Ovary (tissue), 9 donors: ENCODE results near the gene TESK2. TPM values are rescaled to one million over a fixed set of nuclear protein-coding genes. Genes with fewer than 3 reads are reported as not detected.

Experiments
- DNase-seq, 5 donors: peaks; one replicate each; pipeline ENCODE4 v3.0.0-alpha.2; 2019 to 2020
- H3K27ac ChIP-seq, 2 donors: fragments of 200-600 bp; one replicate each; pipeline versions ENCODE4 v1.5.1 to v1.8.0; 2019 to 2022
- H3K27me3 ChIP-seq: fragments of 200-600 bp; one replicate; pipeline ENCODE4 v1.8.0; 2022
- H3K36me3 ChIP-seq: fragments of 200-600 bp; sonication (generic); one replicate; pipeline ENCODE4 v1.5.1; 2019
- H3K4me1 ChIP-seq: one replicate; pipeline ENCODE4 v1.8.1; 2013; ENCODE audit warnings: mild to moderate bottlenecking, moderate library complexity; ENCODE audit not compliant: insufficient read depth
- H3K4me3 ChIP-seq: fragments of 200-600 bp; sonication (generic); one replicate; pipeline ENCODE4 v1.5.1; 2017
- H3K9me3 ChIP-seq, 2 donors: fragments of 200-600 bp in 1 of 2; sonication (generic) in 1 of 2; one replicate each; pipeline versions ENCODE4 v1.5.1 to v1.8.1; 2013 to 2019; ENCODE audit warnings: mild to moderate bottlenecking in 1 of 2, moderate library complexity in 1 of 2
- CTCF ChIP-seq, 3 donors: fragments of 450-650 bp in 2 of 3; fragments of 200-600 bp in 1 of 3; IDR thresholded peaks; one replicate each; pipeline versions ENCODE4 v1.5.1 to v1.8.0; 2016 to 2022; ENCODE audit warnings: antibody characterized with exemption in 3 of 3, mild to moderate bottlenecking in 1 of 3
- EP300 ChIP-seq: sonication (generic); formaldehyde crosslinking; IDR thresholded peaks from one replicate; pipeline ENCODE4 v1.6.1; 2017; ENCODE audit warnings: antibody characterized with exemption
- POLR2A ChIP-seq: fragments of 450-650 bp; IDR thresholded peaks from one replicate; pipeline ENCODE4 v1.6.1; 2017; ENCODE audit warnings: antibody characterized with exemption, mild to moderate bottlenecking, moderate library complexity
- WGBS, 3 donors: extraction: QIAGEN DNeasy Blood & Tissue Kit in 1 of 3; methylation state at CpG; one replicate each; pipeline versions ENCODE4 v1.1.5 to v1.1.7; 2013 to 2017; 5-methylcytosine and 5-hydroxymethylcytosine counted together
- intact Hi-C, 4 donors: fragments of 100-400 bp; cut with DNase I; formaldehyde crosslinking; loops; one replicate each; pipeline versions ENCODE4 v1.11.0 to v1.15.1; 2022 to 2023
- polyA plus RNA-seq, 2 donors: library from polyadenylated mRNA; stranded (reverse); fragments of 200-250 nt in 1 of 2; fragments of 350-450 nt in 1 of 2; fragmentation: Illumina TruSeq in 1 of 2; extraction: RNeasy Lipid Tissue Mini Kit (QIAGEN cat#74804) in 1 of 2; gene quantifications; one replicate each; pipeline ENCODE4 v1.2.3, GENCODE V29; 2013 to 2014
- total RNA-seq, 7 donors: library from RNA; depleted of rRNA in 2 of 7; stranded (reverse); fragments of >200 nt in 2 of 7; fragmentation: NEBNext Ultra II Directional in 3 of 7; extraction: Animal tissue kit (Norgen Biotek cat#: 25700) in 3 of 7; gene quantifications; one replicate each; pipeline versions ENCODE4 v1.1.0 to v1.2.4, GENCODE V29; 2016 to 2023
- donor health status: DM: no; HTN: no; CAD: no; lungs with moderate emphysema.
- donor health status: DM: no; HTN: no; CAD: no.
- donor health status: Bipolar disorder and iron deficiency.
- donor health status: DM: yes; HTN: yes; CAD: no.
- donor health status: DM: no; HTN: no; CAD: no.
- donor health status: DM: yes; HTN: yes; CAD: no.

Gene TESK2
- total and polyA plus RNA-seq, 9 donors, result 6.7 to 12.5 (median 9.7) TPM

GRCh38 chr1:45507195-45507594 is 16.2 kb upstream of the TESK2 start:
- intact Hi-C loops, result loop anchor here in 2 of 4 donors (5.0 to 10.0 kb wide), 2 partner anchors 55 to 58 kb away; no protein-coding TSS in a partner anchor
- Histone ChIP-seq H3K4me1 (no peaks in the 10 kb centered on the region), H3K9me3 (no peaks in the 10 kb centered on the region), H3K27me3 (no peaks in the 10 kb centered on the region), H3K4me3 (no peak overlapping the region), H3K36me3 (no peaks in the 10 kb centered on the region), H3K27ac (no peak overlapping the region)
- no peak for DNase-seq
- TF ChIP-seq EP300 (no peak), POLR2A (no peak), CTCF (IDR thresholded peaks at IDR 0.05) (no peak)
- WGBS, 3 donors, result 92 to 95% (median 92%) methylated on average over 6 of the region's 6 CpGs

- Histone ChIP-seq H3K27me3 (no peaks in the 10 kb centered on the region), H3K27ac (no peak overlapping the region), H3K36me3 (no peaks in the 10 kb centered on the region), H3K4me1 (peaks cover 4% of the 10 kb centered on the region), H3K9me3 (no peaks in the 10 kb centered on the region), H3K4me3 (no peak overlapping the region)
- DNase-seq, result no peak
- intact Hi-C loops, result loop anchor here in 1 of 4 donors (10.0 kb wide), 1 partner anchor 61 kb away; no protein-coding TSS in a partner anchor
- WGBS, 3 donors, result 92 to 94% (median 92%) methylated on average over 14 of the region's 14 CpGs
- no peak for TF ChIP-seq CTCF (IDR thresholded peaks at IDR 0.05)
- no peak for TF ChIP-seq POLR2A
- TF ChIP-seq EP300, result no peak
Observed at GRCh38 chr1:45503462-45504360, 12.7 kb upstream of the TESK2 start.

GRCh38 chr1:45501505-45501859 is 10.5 kb upstream of the TESK2 start:
- no peak overlapping the region for H3K4me3 ChIP-seq
- intact Hi-C loops, result loop anchor here in 1 of 4 donors (10.0 kb wide), 1 partner anchor 63 kb away; no protein-coding TSS in a partner anchor
- peaks cover 4% of the 10 kb centered on the region for H3K4me1 ChIP-seq
- TF ChIP-seq CTCF (IDR thresholded peaks at IDR 0.05) (no peak), EP300 (no peak), POLR2A (no peak)
- DNase-seq, result no peak
- 71 to 80% (median 75%) methylated on average over 2 of the region's 2 CpGs for whole genome bisulfite sequencing, 3 donors
- no peaks in the 10 kb centered on the region for H3K27me3 ChIP-seq
- no peaks in the 10 kb centered on the region for H3K36me3 ChIP-seq
- H3K27ac ChIP-seq, result no peak overlapping the region
- H3K9me3 ChIP-seq, result no peaks in the 10 kb centered on the region

- DNase-seq, result no peak
- peak overlapping the region in 1 of 2 donors; percentile 2 for H3K27ac ChIP-seq
- H3K9me3 ChIP-seq, result no peaks in the 10 kb centered on the region
- H3K4me1 ChIP-seq, result peaks cover 4% of the 10 kb centered on the region
- 0 to 1% (median 1%) methylated on average over 7 of the region's 7 CpGs for WGBS, 3 donors
- intact Hi-C loops, result loop anchor here in 2 of 4 donors (10.0 kb wide), 1 partner anchor 485 kb away; the partner anchor contains the start of genes HECTD3 (in 2 of the 2) and UROD (in 2 of the 2)
- H3K36me3 ChIP-seq, result no peaks in the 10 kb centered on the region
- TF ChIP-seq CTCF (IDR thresholded peaks at IDR 0.05) (no peak), POLR2A (no peak), EP300 (no peak)
- H3K27me3 ChIP-seq, result no peaks in the 10 kb centered on the region
- H3K4me3 ChIP-seq, result peak overlapping the region; percentile 67
Observed at GRCh38 chr1:45499415-45499769, 8.4 kb upstream of the TESK2 start.
